Esophagus (tissue), 2 donors: ENCODE results near the gene IL3RA. TPM values are rescaled to one million over a fixed set of nuclear protein-coding genes. Genes with fewer than 3 reads are reported as not detected.
"Not testable (repeated sequence)": the region's sequence is repeated elsewhere in the genome, so short reads cannot be mapped to it uniquely, and the experiment has no call there.

Experiments used
- H3K27ac ChIP-seq, 2 donors: one replicate each; pipeline ENCODE4 v1.5.1; 2013; ENCODE audit warnings: low read depth in 2 of 2, mild to moderate bottlenecking in 2 of 2, inconsistent platforms in 1 of 2, low read length in 1 of 2, moderate library complexity in 1 of 2
- H3K27me3 ChIP-seq, 2 donors: one replicate each; pipeline ENCODE4 v1.6.1; 2013; ENCODE audit warnings: low read length in 2 of 2, control low read depth in 1 of 2, mild to moderate bottlenecking in 1 of 2; ENCODE audit not compliant: insufficient read depth in 2 of 2, control insufficient read depth in 1 of 2
- H3K36me3 ChIP-seq, 2 donors: one replicate each; pipeline ENCODE4 v1.6.1; 2013; ENCODE audit warnings: low read length in 1 of 2; ENCODE audit not compliant: control insufficient read depth in 2 of 2, insufficient read depth in 2 of 2
- H3K4me1 ChIP-seq, 2 donors: one replicate each; pipeline ENCODE4 v1.6.1; 2013; ENCODE audit warnings: low read length in 1 of 2; ENCODE audit not compliant: control insufficient read depth in 2 of 2, insufficient read depth in 2 of 2
- H3K4me3 ChIP-seq, 2 donors: one replicate each; pipeline ENCODE4 v1.5.1; 2013; ENCODE audit warnings: low read length in 2 of 2, mild to moderate bottlenecking in 2 of 2, low read depth in 1 of 2, moderate library complexity in 1 of 2
- H3K9me3 ChIP-seq, 2 donors: one replicate each; pipeline ENCODE4 v1.6.1; 2013; ENCODE audit warnings: mild to moderate bottlenecking in 2 of 2, low read depth in 1 of 2, low read length in 1 of 2, moderate library complexity in 1 of 2; ENCODE audit not compliant: control insufficient read depth in 2 of 2, insufficient read depth in 1 of 2
- WGBS, 2 donors: extraction: QIAGEN DNeasy Blood & Tissue Kit; methylation state at CpG; one replicate each; pipeline ENCODE4 v1.1.7; 2013; 5-methylcytosine and 5-hydroxymethylcytosine counted together
- polyA plus RNA-seq, 2 donors: library from polyadenylated mRNA; stranded (reverse); fragments of 200-250 nt; gene quantifications; one replicate each; pipeline ENCODE4 v1.2.3, GENCODE V29; 2013
- donor health status: healthy with polysubstance abuse.
- donor health status: Bipolar disorder and iron deficiency.

The IL3RA gene
- polyA plus RNA-seq, 2 donors: 2.2 to 2.7 TPM

DNA sequence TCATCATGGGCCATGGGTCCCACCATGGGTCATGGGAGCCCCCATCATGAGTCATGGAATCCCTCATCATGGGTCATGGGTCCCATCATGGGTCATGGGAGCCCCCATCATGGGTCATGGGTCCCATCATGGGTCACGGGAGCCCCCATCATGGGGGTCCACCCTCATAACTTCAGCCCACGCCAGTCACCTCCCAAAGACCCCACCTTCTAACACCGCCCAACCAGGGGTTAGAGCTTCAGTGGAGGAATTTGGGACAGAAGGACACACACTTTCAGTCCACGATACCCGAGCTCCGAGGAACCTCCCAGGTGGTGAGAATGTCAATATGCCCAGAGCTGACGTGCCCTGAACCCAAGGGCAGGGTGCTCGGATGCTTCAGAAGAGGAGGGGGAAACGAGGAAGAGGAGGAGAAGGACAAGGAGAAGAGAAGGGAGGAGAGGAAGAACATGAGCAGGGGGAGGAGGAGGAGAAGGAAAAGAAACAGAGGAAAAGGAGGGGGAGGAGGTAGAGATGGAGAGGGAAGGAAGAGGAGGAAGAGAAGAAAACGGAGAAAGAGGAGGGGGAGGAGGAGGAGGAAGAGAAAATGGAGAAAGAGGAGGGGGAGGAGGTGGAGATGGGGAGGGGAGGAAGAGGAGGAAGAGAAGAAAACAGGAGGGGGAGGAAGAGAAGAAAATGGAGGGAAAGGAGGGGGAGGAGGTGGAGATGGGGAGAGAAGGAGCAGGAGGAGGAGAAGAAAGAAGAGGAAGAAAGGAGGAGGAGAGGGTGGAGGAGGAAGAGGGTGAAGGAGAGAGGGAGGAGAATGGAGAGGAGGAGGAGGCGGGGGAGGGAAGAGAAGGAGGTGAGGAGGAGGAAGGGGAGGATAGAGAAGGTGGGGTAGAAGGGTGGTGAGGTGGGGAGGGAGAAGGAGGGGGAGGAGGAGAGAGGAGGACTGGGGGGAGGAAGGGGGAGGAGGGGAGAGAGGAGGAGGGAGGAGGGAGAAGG lies 17.7 kb downstream of the IL3RA start:
- WGBS, 2 donors: 84% methylated on average over 11 of the region's 11 CpGs

DNA sequence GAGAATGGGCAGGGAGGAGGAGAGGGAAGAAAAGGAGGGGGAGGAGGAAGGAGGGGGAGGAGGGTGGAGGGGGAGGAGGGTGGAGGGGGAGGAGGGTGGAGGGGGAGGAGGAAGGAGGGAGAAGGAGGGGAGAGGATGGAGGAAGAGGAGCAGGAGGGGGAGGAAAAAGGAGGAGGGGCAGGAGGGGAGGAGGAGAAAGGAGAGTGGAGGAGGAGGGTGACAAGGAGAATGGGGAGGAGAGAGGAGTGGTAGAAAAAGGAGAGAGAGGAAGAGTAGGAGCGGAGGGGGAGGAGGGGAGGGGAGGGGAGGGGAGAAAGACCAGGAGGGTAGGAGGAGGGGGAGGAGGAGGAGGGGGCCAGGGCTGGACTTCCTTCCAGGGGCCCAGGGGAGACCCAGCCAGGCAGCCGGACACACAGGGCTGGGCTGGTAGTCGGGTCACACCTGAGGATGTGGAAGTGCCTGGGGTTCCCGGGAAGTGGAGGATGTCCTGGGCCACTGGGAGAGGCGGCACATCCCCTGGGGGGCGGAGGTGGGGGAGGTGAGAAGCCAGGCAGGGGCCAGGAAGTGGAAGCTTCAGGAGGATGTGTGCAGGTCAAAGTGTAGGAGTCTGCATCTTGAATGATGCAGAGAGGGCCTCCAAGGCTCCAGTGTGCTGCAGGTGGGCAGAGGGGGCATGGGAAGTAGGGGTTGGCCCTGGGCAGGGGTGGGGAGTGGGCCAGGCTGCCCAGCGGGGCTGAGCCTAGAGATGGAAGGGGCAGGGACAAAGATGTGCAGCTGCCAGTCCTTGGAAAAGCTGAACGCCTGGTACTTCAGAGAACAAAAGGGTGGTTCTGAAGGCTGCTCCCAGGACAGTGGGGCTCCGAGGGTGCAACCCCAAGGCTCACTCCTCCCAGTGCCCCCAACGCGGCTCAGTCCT lies 18.8 kb downstream of the IL3RA start:
- WGBS, 2 donors: 31 to 42% methylated on average over 10 to 11 of the region's 11 CpGs
- peaks cover 0 to 3% of the 10 kb centered on the region in 2 donors for H3K9me3 ChIP-seq
- no peak overlapping the region for H3K27ac ChIP-seq
- no peaks in the 10 kb centered on the region for H3K27me3 ChIP-seq
- H3K4me3 ChIP-seq: no peak overlapping the region
- H3K4me1 ChIP-seq: no peaks in the 10 kb centered on the region
- no peaks in the 10 kb centered on the region for H3K36me3 ChIP-seq

More for the DNA sequence above, 17.7 kb downstream of the IL3RA start:
- Histone ChIP-seq H3K36me3 (no peaks in the 10 kb centered on the region), H3K4me3 (no peak overlapping the region), H3K9me3 (peaks cover 0 to 3% of the 10 kb centered on the region in 2 donors), H3K4me1 (no peaks in the 10 kb centered on the region), H3K27ac (no peak overlapping the region), H3K27me3 (no peaks in the 10 kb centered on the region)

DNA sequence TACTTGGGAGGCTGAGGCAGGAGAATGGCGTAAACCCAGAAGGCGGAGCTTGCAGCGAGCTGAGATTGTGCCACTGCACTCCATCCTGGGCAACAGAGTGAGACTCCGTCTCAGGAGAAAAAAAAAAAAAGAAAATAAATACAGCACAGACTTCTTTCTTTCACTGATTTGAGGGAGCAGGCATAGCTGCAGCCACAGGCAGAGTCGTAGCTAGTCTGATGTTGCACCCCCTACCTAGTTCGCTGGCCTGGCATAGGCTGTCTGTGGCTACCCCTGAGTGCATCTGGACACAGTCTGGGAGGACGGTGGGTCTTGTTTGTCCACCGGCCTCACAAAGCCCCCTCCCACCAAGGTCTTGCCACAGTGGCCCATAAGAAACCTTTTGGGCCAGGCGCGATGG lies 21.4 kb downstream of the IL3RA start:
- WGBS, 2 donors: 96 to 98% methylated on average over 10 of the region's 10 CpGs
- H3K27me3 ChIP-seq: no peaks in the 10 kb centered on the region
- H3K9me3 ChIP-seq: peaks cover 0 to 3% of the 10 kb centered on the region in 2 donors
- no peak overlapping the region for H3K27ac ChIP-seq
- H3K4me3 ChIP-seq: no peak overlapping the region
- H3K4me1 ChIP-seq: no peaks in the 10 kb centered on the region
- no peaks in the 10 kb centered on the region for H3K36me3 ChIP-seq

DNA sequence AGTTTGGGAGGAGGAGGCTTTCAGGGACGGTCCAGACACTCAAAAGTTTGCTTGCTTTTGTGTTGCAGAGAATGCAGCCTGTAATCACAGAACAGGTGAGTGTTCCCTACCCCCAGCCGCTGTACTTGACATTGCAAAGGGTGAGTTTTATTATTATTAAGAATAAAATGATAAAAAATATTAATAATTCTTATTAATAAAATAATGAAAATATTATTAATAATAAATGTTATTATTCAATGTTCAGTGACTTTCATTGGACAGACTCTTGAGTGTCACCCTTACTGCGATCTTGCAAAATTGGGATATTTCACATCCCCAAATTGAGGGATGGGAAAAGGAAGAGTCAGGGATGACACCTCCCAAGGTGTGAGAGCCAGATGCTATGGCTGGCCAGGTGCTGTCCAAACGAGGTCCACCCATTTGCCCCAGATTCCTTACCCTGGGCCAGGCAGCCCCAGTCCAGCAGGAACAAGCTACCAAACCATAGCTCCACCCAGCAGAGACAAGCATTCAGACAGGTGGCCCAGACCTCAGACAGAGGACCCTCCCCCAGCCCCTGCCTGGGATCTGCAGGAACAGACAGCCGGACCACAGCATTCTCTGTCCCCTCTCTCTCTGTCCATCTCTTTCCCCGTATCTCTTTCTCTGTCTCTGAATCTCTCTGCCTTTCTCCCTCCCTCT lies 22.4 kb downstream of the IL3RA start:
- Histone ChIP-seq H3K27me3 (no peaks in the 10 kb centered on the region), H3K9me3 (peaks cover 0 to 3% of the 10 kb centered on the region in 2 donors), H3K4me1 (no peaks in the 10 kb centered on the region), H3K36me3 (no peaks in the 10 kb centered on the region), H3K4me3 (no peak overlapping the region), H3K27ac (no peak overlapping the region)
- WGBS, 2 donors: 81 to 89% methylated on average over 6 of the region's 6 CpGs

DNA sequence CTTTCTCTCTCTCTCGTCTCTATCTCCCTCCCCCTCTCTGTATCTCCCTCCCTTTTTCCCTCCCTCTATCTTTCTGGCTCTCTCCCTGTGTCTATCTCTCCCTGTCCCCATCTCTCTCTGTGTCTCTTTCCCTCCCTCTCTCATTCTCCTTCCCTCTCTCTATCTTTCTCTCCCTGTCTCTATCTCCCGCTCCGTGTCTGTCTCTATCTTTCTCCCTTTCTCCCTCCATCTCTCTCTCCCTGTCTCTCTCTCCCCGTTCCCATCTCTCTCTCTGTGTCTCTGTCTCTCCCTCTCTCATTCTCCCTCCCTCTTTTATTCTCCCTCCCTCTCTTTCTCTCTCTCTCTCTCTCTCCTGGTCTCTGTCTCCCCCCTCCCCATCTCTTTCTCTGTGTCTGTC lies 22.9 kb downstream of the IL3RA start:
- Histone ChIP-seq H3K27me3 (no peaks in the 10 kb centered on the region), H3K4me1 (no peaks in the 10 kb centered on the region), H3K27ac (no peak overlapping the region), H3K4me3 (no peak overlapping the region), H3K9me3 (peaks cover 0 to 3% of the 10 kb centered on the region in 2 donors), H3K36me3 (no peaks in the 10 kb centered on the region)
- WGBS, 2 donors: 78 to 86% methylated on average over 4 of the region's 4 CpGs

DNA sequence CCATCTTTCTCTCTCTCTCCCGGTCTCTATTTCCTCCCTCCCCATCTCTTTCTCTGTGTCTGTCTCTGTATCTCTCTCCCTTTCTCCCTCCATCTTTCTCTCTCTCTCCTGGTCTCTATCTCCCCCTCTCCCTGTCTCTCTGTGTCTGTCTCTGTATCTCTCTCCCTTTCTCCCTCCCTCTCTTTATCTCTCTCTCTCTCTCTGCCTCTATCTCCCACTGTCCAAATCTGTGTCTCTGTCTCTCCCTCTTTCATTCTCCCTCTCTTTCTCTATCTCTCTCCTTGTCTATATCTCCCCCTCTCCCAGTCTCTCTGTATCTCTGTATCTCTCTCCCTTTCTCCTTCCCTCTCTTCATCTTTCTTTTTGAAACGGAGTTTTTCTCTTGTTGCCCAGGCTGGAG lies 23.6 kb downstream of the IL3RA start:
- Histone ChIP-seq H3K4me3 (no peak overlapping the region), H3K9me3 (peaks cover 0 to 3% of the 10 kb centered on the region in 2 donors), H3K36me3 (no peaks in the 10 kb centered on the region), H3K27me3 (no peaks in the 10 kb centered on the region), H3K27ac (no peak overlapping the region), H3K4me1 (no peaks in the 10 kb centered on the region)
- WGBS, 2 donors: 86 to 93% methylated on average over 2 of the region's 2 CpGs

DNA sequence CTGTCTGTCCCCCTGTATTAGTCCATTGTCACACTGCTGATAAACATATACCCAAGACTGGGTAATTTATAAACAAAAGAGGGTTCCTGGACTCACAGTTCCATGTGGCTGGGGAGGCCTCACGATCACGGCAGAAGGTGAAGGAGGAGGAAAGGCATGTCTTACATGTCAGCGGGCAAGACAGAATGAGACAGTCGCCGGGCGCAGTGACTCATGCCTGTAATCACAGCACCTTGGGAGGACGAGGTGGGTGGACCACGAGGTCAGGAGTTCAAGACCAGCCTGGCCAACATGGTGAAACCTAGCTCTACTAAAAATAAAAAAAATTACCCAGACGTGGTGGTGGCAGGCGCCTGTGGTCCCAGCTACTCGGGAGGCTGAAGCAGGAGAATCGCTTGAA lies 24.7 kb downstream of the IL3RA start:
- no peak overlapping the region for H3K4me3 ChIP-seq
- H3K36me3 ChIP-seq: no peaks in the 10 kb centered on the region
- H3K4me1 ChIP-seq: no peaks in the 10 kb centered on the region
- no peaks in the 10 kb centered on the region for H3K27me3 ChIP-seq
- WGBS, 2 donors: 72 to 81% methylated on average over 12 of the region's 12 CpGs
- no peak overlapping the region for H3K27ac ChIP-seq
- peaks cover 0 to 3% of the 10 kb centered on the region in 2 donors for H3K9me3 ChIP-seq

DNA sequence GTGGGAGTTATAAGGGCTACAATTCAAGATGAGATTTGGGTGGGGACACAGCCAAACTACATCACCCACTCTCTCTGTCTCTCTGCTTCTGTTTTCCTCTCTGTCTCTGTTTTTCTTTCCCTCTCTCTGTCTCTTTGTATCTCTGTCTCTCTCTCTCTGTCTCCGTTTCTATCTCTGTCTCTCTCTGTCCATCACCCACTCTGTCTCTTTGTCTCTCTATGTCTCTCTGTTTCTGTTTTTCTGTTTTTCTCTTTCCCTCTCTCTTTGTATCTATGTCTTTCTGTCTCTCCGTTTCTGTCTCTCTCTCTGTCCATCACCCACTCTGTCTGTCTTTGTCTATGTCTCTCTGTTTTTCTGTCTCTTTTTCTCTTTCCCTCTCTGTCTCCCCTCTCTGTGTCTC lies 25.3 kb downstream of the IL3RA start:
- 90 to 91% methylated on average over 2 of the region's 2 CpGs for WGBS, 2 donors
- Histone ChIP-seq H3K27ac (no peak overlapping the region), H3K4me3 (no peak overlapping the region), H3K36me3 (no peaks in the 10 kb centered on the region), H3K4me1 (no peaks in the 10 kb centered on the region), H3K9me3 (peaks cover 0 to 3% of the 10 kb centered on the region in 2 donors), H3K27me3 (no peaks in the 10 kb centered on the region)

DNA sequence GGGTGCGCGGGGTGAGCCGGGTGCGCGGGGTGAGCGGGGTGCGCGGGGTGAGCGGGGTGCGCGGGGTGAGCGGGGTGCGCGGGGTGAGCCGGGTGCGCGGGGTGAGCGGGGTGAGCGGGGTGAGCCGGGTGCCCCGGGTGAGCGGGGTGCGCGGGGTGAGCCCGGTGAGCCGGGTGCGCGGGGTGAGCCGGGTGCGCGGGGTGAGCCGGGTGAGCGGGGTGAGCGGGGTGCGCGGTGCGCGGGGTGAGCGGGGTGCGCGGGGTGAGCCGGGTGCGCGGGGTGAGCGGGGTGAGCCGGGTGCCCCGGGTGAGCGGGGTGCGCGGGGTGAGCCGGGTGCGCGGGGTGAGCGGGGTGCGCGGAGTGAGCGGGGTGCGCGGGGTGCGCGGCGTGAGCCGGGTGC lies 29.8 kb downstream of the IL3RA start:
- H3K27me3 ChIP-seq, H3K36me3 ChIP-seq, H3K4me3 ChIP-seq, H3K9me3 ChIP-seq, H3K27ac ChIP-seq, H3K4me1 ChIP-seq: not testable (repeated sequence)
- WGBS, 2 donors: 95% methylated on average over 56 of the region's 63 CpGs; no CpG with 5 or more reads in 1 of the 2 donors
